Measurements from ENCODE around the gene WRAP73.
A peak's percentile ranks its signal among the peaks of the same experiment; 100 is the strongest.

Gene WRAP73

GRCh38 chr1:3632298-3632697 lies 17.6 kb downstream of the WRAP73 start:
- H3K9me3 ChIP-seq, result no peaks in the 10 kb centered on the region
- TF ChIP-seq CTCF (IDR thresholded peaks at IDR 0.05), result no peak
- no peaks in the 10 kb centered on the region for H3K27me3 ChIP-seq
- H3K36me3 ChIP-seq, result peaks cover 100% of the 10 kb centered on the region
- H3K4me3 ChIP-seq (ENCODE audit: low read depth in 1 of 2, low read length in 1 of 2), result no peak overlapping the region
- no peak overlapping the region for H3K27ac ChIP-seq
- H3K4me1 ChIP-seq (ENCODE audit: control insufficient read depth in 1 of 2, insufficient read depth in 1 of 2, low read depth in 1 of 2, low read length in 1 of 2), result peaks cover 0 to 4% of the 10 kb centered on the region in 2 experiments

- Histone ChIP-seq H3K4me3 (ENCODE audit: low read depth in 1 of 2, low read length in 1 of 2) (no peak overlapping the region), H3K27me3 (no peaks in the 10 kb centered on the region), H3K36me3 (peaks cover 100% of the 10 kb centered on the region), H3K4me1 (ENCODE audit: control insufficient read depth in 1 of 2, insufficient read depth in 1 of 2, low read depth in 1 of 2, low read length in 1 of 2) (peaks cover 0 to 4% of the 10 kb centered on the region in 2 experiments), H3K27ac (no peak overlapping the region), H3K9me3 (no peaks in the 10 kb centered on the region)
- TF ChIP-seq CTCF (IDR thresholded peaks at IDR 0.05), result no peak
These were observed 18.3 kb downstream of the WRAP73 start for GRCh38 chr1:3631320-3632260.

- peaks cover 99% of the 10 kb centered on the region for H3K36me3 ChIP-seq
- no peak for TF ChIP-seq CTCF (IDR thresholded peaks at IDR 0.05)
- no peak overlapping the region for H3K4me3 ChIP-seq (ENCODE audit: low read depth in 1 of 2, low read length in 1 of 2)
- peaks cover 4 to 8% of the 10 kb centered on the region in 2 experiments for H3K4me1 ChIP-seq (ENCODE audit: control insufficient read depth in 1 of 2, insufficient read depth in 1 of 2, low read depth in 1 of 2, low read length in 1 of 2)
- H3K9me3 ChIP-seq, result no peaks in the 10 kb centered on the region
- no peaks in the 10 kb centered on the region for H3K27me3 ChIP-seq
- peak overlapping the region; percentile 49 for H3K27ac ChIP-seq
These were observed 19.0 kb downstream of the WRAP73 start for GRCh38 chr1:3630914-3631313.

- H3K36me3 ChIP-seq, result peaks cover 93% of the 10 kb centered on the region
- H3K27ac ChIP-seq, result peak overlapping the region; percentile 49
- H3K4me3 ChIP-seq (ENCODE audit: low read depth in 1 of 2, low read length in 1 of 2), result no peak overlapping the region
- H3K4me1 ChIP-seq (ENCODE audit: control insufficient read depth in 1 of 2, insufficient read depth in 1 of 2, low read depth in 1 of 2, low read length in 1 of 2), result peaks cover 11 to 15% of the 10 kb centered on the region in 2 experiments
- H3K27me3 ChIP-seq, result no peaks in the 10 kb centered on the region
- TF ChIP-seq CTCF (IDR thresholded peaks at IDR 0.05), result no peak
- H3K9me3 ChIP-seq, result no peaks in the 10 kb centered on the region
These were observed 19.7 kb downstream of the WRAP73 start for GRCh38 chr1:3630161-3630611.

GRCh38 chr1:3629561-3630160 lies 20.2 kb downstream of the WRAP73 start:
- no peak for TF ChIP-seq CTCF (IDR thresholded peaks at IDR 0.05)
- peaks cover 11 to 15% of the 10 kb centered on the region in 2 experiments for H3K4me1 ChIP-seq (ENCODE audit: control insufficient read depth in 1 of 2, insufficient read depth in 1 of 2, low read depth in 1 of 2, low read length in 1 of 2)
- H3K27ac ChIP-seq, result peak overlapping the region; percentile 49
- no peaks in the 10 kb centered on the region for H3K27me3 ChIP-seq
- H3K9me3 ChIP-seq, result no peaks in the 10 kb centered on the region
- no peak overlapping the region for H3K4me3 ChIP-seq (ENCODE audit: low read depth in 1 of 2, low read length in 1 of 2)
- H3K36me3 ChIP-seq, result peaks cover 88% of the 10 kb centered on the region

Data from neutrophil (primary cell).